GM19023 (cell line): ENCODE data around the gene SHANK1.

ENCODE experiments used
- ATAC-seq: cut with Tn5 transposase; IDR thresholded peaks from one replicate; pipeline ENCODE4 v1.9.1; 2021; ENCODE audit warnings: mild to moderate bottlenecking, moderate library complexity; ENCODE audit not compliant: unreplicated experiment

Gene SHANK1

DNA sequence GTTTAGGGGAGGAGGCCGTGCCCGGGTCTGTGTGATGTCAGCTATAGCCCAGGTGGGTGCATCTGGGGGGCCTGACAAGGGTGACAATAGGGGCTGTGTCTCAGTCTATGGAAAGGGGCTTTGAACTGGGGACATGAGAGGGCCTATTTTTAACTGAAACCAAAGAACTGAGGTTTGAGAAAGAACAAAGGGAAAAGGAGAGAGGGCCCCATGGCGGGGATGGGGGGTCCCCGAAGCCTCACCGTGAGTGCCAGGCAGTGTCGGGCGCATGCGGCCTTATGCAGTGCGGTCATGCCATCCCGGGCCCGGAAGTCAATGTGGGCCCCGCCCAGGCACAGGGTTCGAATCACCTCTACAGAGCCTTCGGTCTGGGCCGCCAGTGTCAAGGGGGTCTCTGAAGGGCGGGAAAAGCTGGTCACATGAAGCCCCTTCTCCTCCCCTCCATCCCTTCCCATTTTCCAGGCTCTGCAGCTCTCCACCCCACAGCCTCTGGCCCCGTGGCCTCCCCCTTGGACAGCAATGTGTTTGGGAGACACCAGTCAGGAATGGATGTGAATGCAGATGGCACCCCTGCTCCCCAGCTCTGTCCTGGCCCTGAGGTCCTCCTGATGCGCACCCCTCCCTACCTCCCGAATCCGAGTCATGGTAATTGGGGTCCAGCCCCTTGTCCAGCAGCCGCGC is 5.9 kb downstream of the SHANK1 start:
- ATAC-seq: no peak

GRCh38 chr19:50712833-50713232 is 6.8 kb downstream of the SHANK1 start:
- no peak for ATAC-seq

GRCh38 chr19:50711805-50712204 is 7.8 kb downstream of the SHANK1 start:
- no peak for ATAC-seq

DNA sequence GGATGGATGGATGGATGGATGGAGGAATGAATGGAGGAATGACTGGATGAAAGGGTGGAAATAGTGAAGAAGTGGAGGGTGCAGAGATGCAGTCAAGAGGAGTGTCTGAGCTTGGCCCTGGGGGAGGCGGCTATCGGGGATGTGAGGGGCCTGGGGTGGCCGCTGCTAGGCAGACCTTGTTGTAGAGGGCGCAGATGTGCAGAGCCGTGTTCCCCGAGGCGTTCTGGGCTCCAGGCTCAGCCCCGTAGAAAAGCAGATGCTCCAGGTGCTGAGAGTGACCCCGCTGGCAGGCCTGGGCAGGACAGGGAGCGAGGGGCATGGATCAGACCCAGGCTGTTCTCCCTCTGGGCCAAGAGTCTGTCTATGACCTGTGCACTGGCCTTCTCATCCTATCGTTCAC is 8.4 kb downstream of the SHANK1 start:
- ATAC-seq: no peak

DNA sequence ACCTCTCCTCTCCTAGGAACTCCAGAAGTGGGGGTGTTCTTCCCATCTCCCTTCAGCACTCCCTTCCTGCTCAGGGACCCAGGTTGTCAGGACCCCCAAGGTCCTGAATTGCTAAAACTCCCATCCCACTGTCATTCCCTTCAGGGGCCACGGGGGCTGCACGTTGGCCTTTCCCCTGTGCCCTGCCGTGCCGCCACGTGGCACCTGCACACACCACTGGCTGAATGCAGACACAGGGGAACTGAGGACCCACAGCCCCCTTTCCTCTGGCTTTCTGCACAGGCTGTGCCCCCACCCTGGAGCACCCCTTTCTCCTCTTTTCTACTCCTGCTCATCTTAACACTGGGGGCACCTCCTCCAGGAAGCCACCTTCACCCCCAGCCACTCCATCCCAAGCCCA is 9.0 kb downstream of the SHANK1 start:
- ATAC-seq: no peak

DNA sequence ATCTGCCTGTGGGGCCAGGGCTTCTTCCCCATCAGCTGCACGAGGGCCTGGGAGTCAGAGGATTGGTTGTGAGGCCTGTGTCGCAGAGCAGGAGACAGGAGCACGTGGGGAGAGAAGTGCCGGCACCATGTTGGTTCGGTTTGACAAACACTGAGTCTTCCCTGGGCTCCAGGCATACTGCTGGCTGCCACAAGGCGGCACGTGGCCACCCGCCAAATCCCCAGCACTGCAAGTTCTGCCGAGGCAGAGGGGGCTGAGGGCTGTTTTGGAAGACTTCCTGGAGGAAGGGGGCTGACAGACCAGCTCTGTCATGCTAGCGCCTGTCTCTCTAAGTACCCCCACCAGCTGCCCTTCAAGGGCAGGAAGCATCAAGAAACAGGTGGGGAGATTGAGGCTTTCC is 9.5 kb downstream of the SHANK1 start:
- no peak for ATAC-seq

DNA sequence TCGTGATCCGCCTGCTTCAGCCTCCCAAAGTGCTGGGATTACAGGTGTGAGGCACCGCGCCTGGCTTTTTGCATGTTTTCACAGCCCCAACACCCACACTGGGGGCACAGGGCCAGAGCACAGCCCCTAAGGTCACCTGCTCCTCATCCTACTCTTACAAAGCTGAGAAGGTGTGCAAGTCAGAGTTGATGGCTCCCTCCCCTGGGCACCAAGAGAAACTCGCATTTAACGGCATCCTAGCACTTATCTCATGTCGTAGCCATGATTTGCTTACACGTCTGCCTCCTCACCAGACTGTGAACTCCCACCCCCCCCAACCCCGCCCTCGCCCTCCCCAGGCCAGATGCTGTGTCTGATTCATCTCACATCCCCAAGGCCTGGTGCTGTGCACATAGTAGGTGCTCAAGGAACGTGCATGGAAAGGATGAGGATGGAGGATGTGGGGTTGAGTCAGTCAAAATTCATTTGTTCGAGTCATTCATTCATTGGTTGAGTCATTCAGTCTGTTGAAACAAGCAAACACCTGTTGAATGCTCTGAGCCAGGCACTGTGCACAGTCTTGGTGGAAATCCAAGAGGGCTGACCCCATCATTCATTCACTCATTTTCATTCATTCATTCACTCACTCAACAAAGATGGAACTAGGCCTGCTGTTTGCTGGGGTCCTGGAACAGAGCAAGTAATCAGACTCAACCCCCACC is 11.3 kb downstream of the SHANK1 start:
- no peak for ATAC-seq

DNA sequence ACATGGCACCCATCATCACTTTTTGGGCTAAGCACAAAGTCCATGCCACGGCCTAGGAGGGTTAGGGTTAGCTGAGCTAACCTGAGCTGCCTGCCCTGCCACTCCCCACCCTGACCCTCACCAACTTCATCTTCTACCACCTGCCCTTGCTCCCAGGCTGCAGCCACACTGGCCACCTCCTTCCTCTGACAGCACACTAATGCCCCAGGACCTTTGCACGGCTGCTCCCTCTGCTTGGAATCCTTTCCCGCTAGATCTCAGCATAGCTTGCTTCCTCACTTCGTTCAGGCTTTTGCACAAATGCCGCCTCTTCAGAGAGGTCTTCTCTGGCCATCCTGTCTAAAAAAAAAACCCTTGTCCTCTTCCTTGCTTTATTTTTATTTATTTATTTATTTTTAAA is 13.2 kb downstream of the SHANK1 start:
- no peak for ATAC-seq

- no peak for ATAC-seq
Measured at GRCh38 chr19:50705422-50706019, 14.1 kb downstream of the SHANK1 start.

GRCh38 chr19:50703915-50704796 is 15.4 kb downstream of the SHANK1 start:
- no peak for ATAC-seq

DNA sequence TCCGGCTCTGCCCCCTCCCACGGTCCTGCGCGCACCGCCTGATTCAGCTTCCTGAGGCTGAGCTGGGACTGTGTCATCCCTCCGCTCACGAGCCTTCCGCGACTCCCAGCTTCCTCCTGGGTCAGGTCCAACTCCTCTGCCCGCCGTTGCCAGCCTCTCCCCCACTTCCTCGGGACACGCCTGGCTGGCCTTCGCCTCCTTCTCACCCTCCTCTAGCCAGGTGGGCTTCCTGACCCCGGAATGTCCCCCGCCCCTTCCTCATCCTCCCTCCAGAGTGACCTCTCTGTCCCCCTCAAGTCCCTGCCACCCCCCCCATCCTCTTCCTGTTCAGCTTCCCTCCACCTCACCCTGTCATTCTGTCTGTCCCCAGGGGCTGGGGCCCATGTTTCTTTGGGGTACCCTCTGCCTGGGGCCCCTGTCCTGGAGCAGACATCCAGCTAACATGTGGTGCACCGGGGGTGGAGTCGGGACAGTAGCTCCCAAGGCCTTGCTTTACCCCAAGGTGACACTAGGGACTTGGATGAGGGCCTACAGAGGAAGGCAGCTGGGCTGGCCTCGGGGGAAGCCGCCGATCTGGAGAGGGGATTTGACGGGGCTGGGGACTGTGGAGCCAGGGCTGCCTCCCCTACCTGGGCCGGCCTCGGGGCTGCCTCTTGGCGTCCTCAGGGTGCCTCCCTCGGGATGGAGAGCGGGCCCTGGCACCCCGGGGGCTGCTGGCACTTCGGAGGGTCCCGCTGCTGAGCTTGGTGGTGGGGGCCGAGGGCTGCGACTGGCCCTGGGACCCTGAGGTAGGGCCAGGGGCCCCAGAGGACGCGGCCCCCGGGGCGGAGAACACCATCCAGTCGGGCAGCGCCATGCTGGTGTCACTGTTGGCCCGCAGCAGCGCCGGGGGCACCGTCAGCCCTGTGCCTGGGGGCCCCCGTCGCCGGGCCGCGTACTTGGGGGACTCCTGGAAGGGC is 16.5 kb downstream of the SHANK1 start:
- ATAC-seq: no peak

DNA sequence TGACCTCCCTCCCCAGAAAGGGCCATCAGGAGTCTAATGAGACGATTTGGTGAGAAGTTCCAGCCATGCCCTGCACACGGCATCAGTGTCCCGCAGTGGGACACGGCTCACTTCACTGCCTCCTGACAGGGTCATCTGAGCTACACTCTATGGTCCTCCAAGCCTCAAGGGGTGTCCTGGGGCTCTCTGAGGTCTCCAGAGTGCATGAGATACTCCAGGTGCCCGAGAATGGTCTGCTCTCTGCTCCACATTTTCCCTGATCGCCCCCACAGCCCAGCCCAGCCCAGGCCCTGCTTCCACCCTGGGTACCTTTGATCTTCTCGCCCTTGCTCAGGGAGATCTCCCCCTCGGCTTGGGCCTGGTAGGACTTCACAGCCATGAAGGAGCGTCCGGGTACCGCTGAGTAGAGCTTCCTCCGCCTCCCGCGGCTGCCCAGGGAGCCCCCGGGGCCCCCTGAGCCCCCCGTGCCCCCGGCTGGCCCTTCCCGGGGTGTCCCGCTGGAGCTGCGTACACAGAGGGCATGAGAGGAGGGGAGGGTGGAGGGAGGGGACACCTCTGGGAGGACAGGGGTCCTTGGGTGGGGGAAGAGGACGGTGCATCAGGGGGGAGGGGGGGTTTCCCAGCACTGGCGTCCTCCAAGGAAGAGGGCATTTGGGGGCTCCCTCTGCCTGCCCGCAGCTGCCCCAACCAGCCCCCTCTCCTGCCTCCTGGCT is 17.3 kb downstream of the SHANK1 start:
- no peak for ATAC-seq

DNA sequence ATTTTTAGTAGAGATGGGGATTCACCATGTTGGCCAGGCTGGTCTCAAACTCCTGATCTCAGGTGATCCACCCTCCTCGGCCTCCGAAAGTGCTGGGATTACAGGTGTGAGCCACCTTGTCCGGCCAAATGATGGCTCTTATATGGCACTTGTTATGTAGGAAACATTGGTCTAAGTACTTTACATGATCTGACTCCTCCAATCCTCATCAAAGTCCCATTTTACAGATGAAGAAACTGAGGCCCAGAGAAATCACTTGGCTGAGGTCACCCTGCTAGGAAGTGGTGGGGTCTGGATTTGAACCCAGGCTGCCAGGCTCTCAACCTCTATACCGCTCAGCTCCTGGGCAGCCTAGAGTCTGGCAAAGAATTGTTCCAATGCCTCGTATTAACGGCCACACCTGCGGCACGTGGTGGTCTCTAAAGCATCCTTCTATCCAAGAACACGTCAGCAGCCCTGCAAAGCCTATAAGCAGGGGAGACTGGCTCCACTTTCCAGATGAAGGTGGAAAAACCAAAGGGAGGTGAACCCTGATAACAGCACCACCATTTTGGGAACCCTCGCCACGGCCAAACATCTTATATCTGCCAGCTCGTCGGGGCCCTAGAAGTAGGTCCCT is 18.1 kb downstream of the SHANK1 start:
- no peak for ATAC-seq

GRCh38 chr19:50697414-50698124 is 22.0 kb downstream of the SHANK1 start:
- ATAC-seq: no peak

DNA sequence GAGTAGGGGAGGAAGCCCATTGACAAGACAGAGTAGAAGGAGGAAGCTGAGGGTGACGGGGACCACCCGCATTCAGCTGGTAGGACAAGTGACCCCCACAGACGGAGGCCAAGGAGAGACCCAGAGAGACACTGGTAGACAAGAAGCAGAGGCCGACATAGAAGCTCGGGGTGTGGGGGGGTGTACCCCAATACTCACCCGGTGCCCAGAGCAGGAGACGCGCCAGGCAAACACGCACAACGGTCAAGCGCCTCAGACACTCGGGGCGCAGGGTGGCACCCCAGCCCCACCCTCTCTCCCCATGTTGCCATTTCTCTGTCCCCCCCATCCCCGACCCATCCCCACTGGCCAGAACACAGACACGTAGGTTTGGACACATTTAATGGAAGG is 23.5 kb downstream of the SHANK1 start:
- no peak for ATAC-seq

GRCh38 chr19:50695251-50696093 is 24.1 kb downstream of the SHANK1 start:
- ATAC-seq: no peak

- ATAC-seq: no peak
Measured at GRCh38 chr19:50694815-50695145, 24.8 kb downstream of the SHANK1 start.
